Lower leg skin (tissue), 3 donors: Measurements from ENCODE around the gene OR8B3.

Source experiments
- CTCF ChIP-seq, 3 donors: fragments of 450-650 bp; IDR thresholded peaks; one replicate each; pipeline ENCODE4 v1.5.1; 2016; ENCODE audit warnings: antibody characterized with exemption in 3 of 3, mild to moderate bottlenecking in 3 of 3, moderate library complexity in 2 of 3
- POLR2A ChIP-seq, 2 donors: fragments of 450-650 bp; IDR thresholded peaks; one replicate each; pipeline ENCODE4 v1.6.1; 2016 to 2017; ENCODE audit warnings: antibody characterized with exemption in 2 of 2, mild to moderate bottlenecking in 1 of 2, moderate library complexity in 1 of 2

GRCh38 chr11:124421043-124421442, 22.2 kb upstream of the OR8B3 start:
- TF ChIP-seq CTCF (IDR thresholded peaks at IDR 0.05), result no peak
- TF ChIP-seq POLR2A (IDR thresholded peaks at IDR 0.05), result no peak
